Kidney epithelial cell (primary cell): ENCODE results near the gene PYDC1. TPM values are rescaled to one million over a fixed set of nuclear protein-coding genes. Genes with fewer than 3 reads are reported as not detected.

Source experiments
- DNase-seq: peaks from one replicate; pipeline ENCODE4 v3.0.0-alpha.2; 2010; ENCODE audit warnings: low read depth
- H3K27me3 ChIP-seq: 2 replicates; pipeline ENCODE4 v1.6.0; 2011; ENCODE audit warnings: low read length; ENCODE audit not compliant: control insufficient read depth, insufficient read depth
- H3K36me3 ChIP-seq: 2 replicates; pipeline ENCODE4 v1.5.1; 2011; ENCODE audit warnings: low read length; ENCODE audit not compliant: control insufficient read depth, insufficient read depth
- H3K4me3 ChIP-seq: 2 replicates; pipeline ENCODE4 v1.5.1; 2011; ENCODE audit warnings: low read depth, mild to moderate bottlenecking, control low read depth, low read length
- total RNA-seq: library from RNA; depleted of rRNA; stranded (reverse); fragments of >200 nt; gene quantifications from 2 replicates; pipeline ENCODE4 v1.2.3, GENCODE V29; 2015
- TF ChIP-seq, protein P1 (sequence below): IDR thresholded peaks from 2 replicates; pipeline ENCODE4 v1.5.1; 2011; ENCODE audit warnings: mild to moderate bottlenecking, moderate library complexity, low read length, control low read depth, inconsistent platforms; ENCODE audit not compliant: insufficient read depth, poor library complexity, severe bottlenecking

The PYDC1 gene
- not detected in 2 replicates for total RNA-seq

DNA sequence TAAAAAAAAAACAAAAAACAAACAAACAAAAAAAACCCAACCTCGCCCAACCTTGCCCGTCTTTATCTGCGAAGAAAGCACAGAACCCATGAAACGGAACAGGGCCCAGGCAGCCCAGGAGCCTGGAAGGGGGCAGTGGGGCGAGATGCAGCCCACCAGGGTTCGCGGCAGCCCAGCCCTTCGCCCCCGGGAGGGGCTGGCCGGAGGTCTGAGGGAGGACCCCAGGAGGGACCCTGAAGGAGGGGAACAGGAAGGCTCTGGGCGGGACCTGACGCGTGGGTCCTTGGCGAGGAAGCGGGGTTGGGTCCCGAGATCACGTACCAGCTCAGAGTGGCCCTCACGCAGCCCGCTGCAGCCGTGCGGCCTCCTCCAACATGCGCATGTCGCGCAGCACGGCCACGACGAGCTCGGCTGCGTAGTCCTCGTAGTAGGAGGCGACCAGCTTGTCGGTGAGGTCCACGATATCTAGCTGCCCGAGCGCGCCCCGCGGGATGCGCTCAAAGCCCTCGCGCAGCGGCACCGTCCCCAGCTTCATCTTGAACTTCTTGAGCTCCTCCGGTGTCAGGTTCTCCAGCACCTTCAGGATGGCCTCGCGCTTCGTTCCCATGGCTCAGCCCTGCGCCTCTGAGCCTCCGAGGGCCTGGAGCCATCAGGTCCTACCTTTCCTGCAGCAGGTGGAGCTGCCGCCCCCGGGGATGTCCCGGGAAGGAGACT is at the start of gene PYDC1:
Gene PYDC1, minus strand, starts transcription at position 714 of the 714 bp plus-strand sequence. Its CDS starts 107 bp downstream, at position 607.
- TF ChIP-seq, protein P1, sequence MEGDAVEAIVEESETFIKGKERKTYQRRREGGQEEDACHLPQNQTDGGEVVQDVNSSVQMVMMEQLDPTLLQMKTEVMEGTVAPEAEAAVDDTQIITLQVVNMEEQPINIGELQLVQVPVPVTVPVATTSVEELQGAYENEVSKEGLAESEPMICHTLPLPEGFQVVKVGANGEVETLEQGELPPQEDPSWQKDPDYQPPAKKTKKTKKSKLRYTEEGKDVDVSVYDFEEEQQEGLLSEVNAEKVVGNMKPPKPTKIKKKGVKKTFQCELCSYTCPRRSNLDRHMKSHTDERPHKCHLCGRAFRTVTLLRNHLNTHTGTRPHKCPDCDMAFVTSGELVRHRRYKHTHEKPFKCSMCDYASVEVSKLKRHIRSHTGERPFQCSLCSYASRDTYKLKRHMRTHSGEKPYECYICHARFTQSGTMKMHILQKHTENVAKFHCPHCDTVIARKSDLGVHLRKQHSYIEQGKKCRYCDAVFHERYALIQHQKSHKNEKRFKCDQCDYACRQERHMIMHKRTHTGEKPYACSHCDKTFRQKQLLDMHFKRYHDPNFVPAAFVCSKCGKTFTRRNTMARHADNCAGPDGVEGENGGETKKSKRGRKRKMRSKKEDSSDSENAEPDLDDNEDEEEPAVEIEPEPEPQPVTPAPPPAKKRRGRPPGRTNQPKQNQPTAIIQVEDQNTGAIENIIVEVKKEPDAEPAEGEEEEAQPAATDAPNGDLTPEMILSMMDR, result no peak
- no peaks in the 10 kb centered on the region for H3K36me3 ChIP-seq
- H3K4me3 ChIP-seq, result no peak within 1 kb of the TSS
- H3K27me3 ChIP-seq, result peaks cover 61% of the 10 kb centered on the region
- no peak for DNase-seq

DNA sequence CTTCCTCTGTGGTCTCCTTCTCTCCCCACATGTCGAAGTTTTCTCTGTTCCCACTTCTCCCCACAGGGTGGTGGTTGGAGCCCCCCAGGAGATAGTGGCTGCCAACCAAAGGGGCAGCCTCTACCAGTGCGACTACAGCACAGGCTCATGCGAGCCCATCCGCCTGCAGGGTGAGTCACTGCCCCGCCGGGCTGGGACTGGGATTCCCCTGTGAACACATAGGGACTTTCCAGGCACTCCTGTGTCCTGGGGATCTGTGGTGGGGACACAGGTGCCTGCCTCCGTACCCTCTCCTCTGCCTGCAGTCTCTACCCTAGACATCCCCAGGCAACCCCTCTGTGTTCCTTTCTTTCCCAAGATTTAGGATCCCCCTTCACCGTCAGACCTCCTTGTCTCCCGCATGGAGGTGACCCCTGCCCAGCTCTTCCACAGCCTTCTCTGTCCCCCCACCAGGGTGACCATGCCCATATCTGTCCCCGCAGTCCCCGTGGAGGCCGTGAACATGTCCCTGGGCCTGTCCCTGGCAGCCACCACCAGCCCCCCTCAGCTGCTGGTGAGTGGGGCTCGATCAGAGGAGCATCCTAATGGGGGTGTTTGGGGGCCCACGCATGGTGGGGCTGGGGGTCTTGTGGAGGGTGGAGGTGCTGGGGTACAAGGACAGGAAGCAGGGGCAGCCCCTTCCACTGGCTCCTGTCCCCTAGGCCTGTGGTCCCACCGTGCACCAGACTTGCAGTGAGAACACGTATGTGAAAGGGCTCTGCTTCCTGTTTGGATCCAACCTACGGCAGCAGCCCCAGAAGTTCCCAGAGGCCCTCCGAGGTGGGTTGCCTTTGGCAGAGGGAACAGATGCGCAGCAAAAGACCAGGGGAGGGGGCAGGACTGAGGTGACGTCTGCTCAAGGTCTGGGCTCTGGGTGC is 48.7 kb upstream of the PYDC1 start:
- Histone ChIP-seq H3K4me3 (no peak overlapping the region), H3K27me3 (peaks cover 2% of the 10 kb centered on the region), H3K36me3 (no peaks in the 10 kb centered on the region)
- peak; percentile 63 for DNase-seq
- TF ChIP-seq, protein P1, result no peak

DNA sequence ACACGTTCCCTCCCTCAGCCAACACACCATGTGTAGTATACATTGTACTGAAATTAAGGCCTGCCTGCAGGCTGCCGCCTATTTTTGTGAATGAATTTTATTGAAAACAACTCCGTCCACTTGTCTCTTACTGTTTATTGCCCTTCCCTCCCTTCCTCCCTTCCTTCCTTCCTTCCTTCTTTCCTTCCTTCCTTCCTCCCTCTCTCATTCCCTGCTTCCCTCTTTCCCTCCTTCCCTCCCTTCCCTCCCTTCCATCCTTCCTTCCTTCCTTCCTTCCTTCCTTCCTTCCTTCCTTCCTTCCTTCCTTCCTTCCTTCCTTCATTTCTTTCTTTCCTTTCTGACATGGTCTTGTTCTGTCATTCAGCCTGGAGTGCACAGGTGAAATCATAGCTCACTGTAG is 45.1 kb upstream of the PYDC1 start:
- no peak overlapping the region for H3K4me3 ChIP-seq
- no peaks in the 10 kb centered on the region for H3K36me3 ChIP-seq
- DNase-seq, result no peak
- no peaks in the 10 kb centered on the region for H3K27me3 ChIP-seq
- TF ChIP-seq, protein P1, result no peak

DNA sequence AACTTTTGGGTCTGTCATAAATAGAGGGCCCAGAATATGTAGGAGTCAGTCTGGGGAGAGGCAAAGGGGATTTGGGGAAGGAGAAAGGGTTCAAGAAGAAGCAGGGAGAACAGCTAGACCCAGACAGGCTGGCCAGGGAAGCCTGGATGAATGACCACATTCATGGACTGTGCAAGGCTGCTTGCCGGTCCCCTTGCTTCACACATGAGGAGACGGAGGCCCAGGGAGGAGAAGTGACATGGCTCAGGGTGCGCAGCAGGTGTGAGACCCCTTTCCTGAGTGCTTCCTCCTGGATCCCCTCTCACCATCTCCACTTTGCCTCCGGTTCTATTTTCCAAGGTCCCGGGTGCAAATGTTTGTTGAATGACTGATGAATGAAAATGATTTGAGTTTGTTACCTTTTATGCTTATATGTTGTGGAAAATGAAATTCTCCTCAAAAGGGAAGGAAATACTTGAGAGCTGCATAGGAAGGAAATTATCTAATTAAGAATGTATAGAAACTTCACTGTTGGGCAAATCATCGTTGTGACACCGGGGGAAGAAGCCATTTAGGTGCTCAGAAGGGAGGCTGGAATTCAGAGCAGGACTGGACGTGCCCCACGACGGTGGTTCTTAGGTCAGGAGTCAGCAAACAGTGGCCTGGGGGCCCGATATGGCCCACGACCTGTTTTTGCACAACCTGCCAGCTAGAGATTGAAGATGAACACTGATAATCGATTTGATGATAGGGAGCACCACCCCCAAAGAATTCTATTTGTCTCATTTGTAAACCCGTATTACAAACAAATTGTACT is 43.4 kb upstream of the PYDC1 start:
- Histone ChIP-seq H3K36me3 (no peaks in the 10 kb centered on the region), H3K27me3 (no peaks in the 10 kb centered on the region), H3K4me3 (no peak overlapping the region)
- no peak for DNase-seq
- TF ChIP-seq, protein P1, result no peak

DNA sequence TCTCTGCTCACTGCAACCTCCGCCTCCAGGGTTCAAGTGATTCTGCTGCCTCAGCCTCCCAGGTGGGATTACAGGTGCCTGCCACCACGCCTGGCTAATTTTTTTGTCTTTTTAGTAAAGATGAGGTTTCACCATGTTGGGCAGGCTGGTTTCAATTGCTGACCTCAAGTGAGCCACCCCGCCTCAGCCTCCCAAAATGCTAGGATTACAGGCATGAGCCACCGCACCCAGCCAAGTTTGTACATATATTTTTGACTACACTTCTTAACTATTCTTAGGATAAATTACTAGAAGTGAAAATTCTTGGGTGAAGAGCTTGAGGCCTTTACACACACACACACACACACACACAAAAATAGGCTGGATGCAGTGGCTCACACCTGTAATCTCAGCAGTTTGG is 41.4 kb upstream of the PYDC1 start:
- TF ChIP-seq, protein P1, result no peak
- no peaks in the 10 kb centered on the region for H3K27me3 ChIP-seq
- no peak overlapping the region for H3K4me3 ChIP-seq
- no peaks in the 10 kb centered on the region for H3K36me3 ChIP-seq
- DNase-seq, result no peak
